Adrenal gland (tissue), 12 donors: ENCODE data around the gene ARHGEF33. TPM values are rescaled to one million over a fixed set of nuclear protein-coding genes. Genes with fewer than 3 reads are reported as not detected.
A peak's percentile ranks its signal among the peaks of the same experiment; 100 is the strongest.

Experiments
- DNase-seq, 7 donors: peaks; one replicate each; pipeline ENCODE4 v3.0.0-alpha.2; 2019 to 2020
- H3K27ac ChIP-seq, 5 donors: fragments of 200-600 bp; sonication (generic) in 4 of 5; 1 replicate in 3 of 5; 2 replicates in 2 of 5; pipeline versions ENCODE4 v1.5.1 to v1.8.0; 2016 to 2020; ENCODE audit warnings: mild to moderate bottlenecking in 1 of 5
- H3K27me3 ChIP-seq: fragments of 200-600 bp; 2 replicates; pipeline ENCODE4 v1.8.0; 2021
- H3K36me3 ChIP-seq, 2 donors: fragments of 200-600 bp; replicated peaks in 1 of 2; 1 replicate in 1 of 2; 2 replicates in 1 of 2; pipeline versions ENCODE4 v1.5.1 to v1.8.0; 2018 to 2022
- H3K4me1 ChIP-seq, 2 donors: fragments of 200-600 bp; replicated peaks in 1 of 2; 1 replicate in 1 of 2; 2 replicates in 1 of 2; pipeline versions ENCODE4 v1.5.1 to v1.8.0; 2018 to 2021
- H3K4me3 ChIP-seq, 4 donors: fragments of 200-600 bp; sonication (generic) in 3 of 4; one replicate each; pipeline ENCODE4 v1.5.1; 2016 to 2018
- H3K9me3 ChIP-seq, 3 donors: fragments of 200-600 bp; sonication (generic) in 1 of 3; replicated peaks in 1 of 3; 1 replicate in 2 of 3; 2 replicates in 1 of 3; pipeline versions ENCODE4 v1.5.1 to v1.8.0; 2016 to 2021
- CTCF ChIP-seq, 6 experiments: fragments of 450-650 bp in 4 of 6; fragments of 200-600 bp in 2 of 6; sonication (generic) in 1 of 6; IDR thresholded peaks; 1 replicate in 5 of 6; 2 replicates in 1 of 6; pipeline versions ENCODE4 v1.5.1 to v1.8.0; 2016 to 2021; ENCODE audit warnings: antibody characterized with exemption in 6 of 6, mild to moderate bottlenecking in 2 of 6, moderate library complexity in 1 of 6
- POLR2A ChIP-seq, 2 donors: fragments of 450-650 bp; IDR thresholded peaks; one replicate each; pipeline ENCODE4 v1.6.1; 2017; ENCODE audit warnings: antibody characterized with exemption in 2 of 2, mild to moderate bottlenecking in 2 of 2, moderate library complexity in 1 of 2
- WGBS, 4 donors: extraction: QIAGEN DNeasy Blood & Tissue Kit in 2 of 4; methylation state at CpG; one replicate each; pipeline versions ENCODE4 v1.1.5 to v1.1.7; 2013 to 2017; 5-methylcytosine and 5-hydroxymethylcytosine counted together
- intact Hi-C, 2 donors: fragments of 100-400 bp; cut with DNase I; formaldehyde crosslinking; loops; one replicate each; pipeline versions ENCODE4 v1.14.1 to v1.15.0; 2022 to 2023
- polyA plus RNA-seq, 3 donors: library from polyadenylated mRNA; stranded (reverse); fragments of 200-250 nt in 2 of 3; fragments of 350-450 nt in 1 of 3; fragmentation: Illumina TruSeq in 1 of 3; extraction: RNeasy Lipid Tissue Mini Kit (QIAGEN cat#74804) in 1 of 3; gene quantifications; one replicate each; pipeline ENCODE4 v1.2.3, GENCODE V29; 2013 to 2014
- total RNA-seq, 9 donors: library from RNA; depleted of rRNA in 4 of 9; stranded (reverse); fragments of >200 nt in 4 of 9; fragments of 120-200 nt in 1 of 9; fragmentation: NEBNext Ultra II Directional in 1 of 9; extraction: Animal tissue kit (Norgen Biotek cat#: 25700) in 1 of 9; gene quantifications; one replicate each; pipeline versions ENCODE4 v1.1.0 to v1.2.4, GENCODE V29; 2013 to 2023
- donor health status: healthy with polysubstance abuse.
- donor health status: Bipolar disorder and iron deficiency.
- donor health status: DM: yes; HTN: yes; CAD: no.
- donor health status: DM: no; HTN: no; CAD: no.
- donor health status: DM: no; HTN: no; CAD: no.
- donor health status: DM: yes; HTN: yes; CAD: no.

Gene ARHGEF33
- total and polyA plus RNA-seq, 12 donors, result 0.49 to 8.3 (median 1.9) TPM

DNA sequence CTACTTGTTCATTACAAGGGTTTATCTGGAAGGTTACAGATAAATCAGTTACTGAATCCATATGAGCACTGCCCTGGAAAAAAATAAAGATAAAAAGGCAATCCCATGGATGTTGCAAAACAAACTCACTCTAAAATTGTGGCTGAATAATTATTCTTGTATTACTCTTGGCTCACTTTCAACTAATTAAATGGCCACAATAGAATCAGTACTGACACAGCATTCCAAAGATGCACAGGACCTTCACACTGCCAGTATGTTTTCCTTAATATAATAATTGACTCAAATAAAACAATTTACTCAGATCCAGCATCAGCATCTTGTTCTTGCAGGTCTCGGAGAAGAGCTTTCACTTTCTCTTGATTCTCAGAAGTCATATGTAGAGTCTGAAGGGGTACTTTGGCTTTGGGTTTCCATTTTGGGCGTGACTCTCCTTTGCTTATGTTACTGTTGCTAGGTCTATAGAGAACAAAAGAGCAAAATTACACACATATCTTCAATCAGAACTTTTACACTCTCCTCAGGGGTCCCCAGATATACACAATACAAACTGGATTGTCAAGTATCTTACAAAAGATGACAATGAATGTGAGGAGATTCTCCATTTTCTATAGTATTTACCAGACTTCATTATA, 26.5 kb upstream of the ARHGEF33 start:
- peaks cover 0 to 21% of the 10 kb centered on the region in 2 donors for H3K36me3 ChIP-seq

DNA sequence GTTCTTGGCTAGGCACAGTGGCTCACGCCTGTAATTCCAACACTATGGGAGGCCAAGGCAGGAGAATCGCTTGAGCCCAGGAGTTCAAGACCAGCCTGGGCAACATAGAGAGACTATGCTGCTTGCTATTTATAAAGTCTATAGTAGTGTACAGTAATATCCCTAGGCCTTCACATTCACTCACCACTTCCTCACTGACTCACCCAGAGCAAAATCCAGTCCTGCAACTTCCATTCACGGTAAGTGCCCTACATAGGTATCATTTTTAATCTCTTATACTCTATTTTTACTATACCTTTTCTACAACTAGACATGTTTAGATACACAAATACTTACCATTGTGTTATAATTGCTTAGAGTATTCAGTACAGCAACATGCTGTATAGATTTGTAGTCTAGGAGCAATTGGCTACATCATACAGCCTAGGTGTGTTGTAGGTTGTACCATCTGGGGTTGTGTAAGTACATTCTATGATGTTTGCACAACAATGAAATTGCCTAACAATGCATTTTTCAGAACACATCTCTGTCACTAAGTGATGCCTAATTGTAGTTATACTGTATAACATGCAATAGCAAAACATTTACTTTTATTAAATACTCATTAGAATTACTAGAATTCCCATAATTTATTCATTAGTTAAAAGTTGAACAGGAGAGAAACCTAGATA, 22.8 kb upstream of the ARHGEF33 start:
- Histone ChIP-seq H3K36me3 (peaks cover 0 to 11% of the 10 kb centered on the region in 2 donors), H3K9me3 (no peaks in the 10 kb centered on the region), H3K27ac (no peak overlapping the region), H3K4me1 (no peaks in the 10 kb centered on the region), H3K4me3 (no peak overlapping the region), H3K27me3 (no peaks in the 10 kb centered on the region)
- no peak for DNase-seq
- no peak for TF ChIP-seq POLR2A (IDR thresholded peaks at IDR 0.05)
- no peak for TF ChIP-seq CTCF (IDR thresholded peaks at IDR 0.05)
- intact Hi-C loops, result no loop called here
- WGBS, 4 donors, result 94 to 100% (median 98%) methylated on average over 3 of the region's 3 CpGs

More for the DNA sequence above, 26.5 kb upstream of the ARHGEF33 start:
- Histone ChIP-seq H3K9me3 (no peaks in the 10 kb centered on the region), H3K4me1 (no peaks in the 10 kb centered on the region), H3K27me3 (no peaks in the 10 kb centered on the region), H3K4me3 (no peak overlapping the region), H3K27ac (peak overlapping the region in 1 of 5 donors; percentile 38)
- TF ChIP-seq CTCF (IDR thresholded peaks at IDR 0.05), result no peak
- no peak for TF ChIP-seq POLR2A (IDR thresholded peaks at IDR 0.05)
- 77 to 92% (median 89%) methylated on average over 2 of the region's 2 CpGs for WGBS, 4 donors
- DNase-seq, result no peak
- intact Hi-C loops, result no loop called here

GRCh38 chr2:38871432-38871831, 18.2 kb upstream of the ARHGEF33 start:
- no peaks in the 10 kb centered on the region for H3K9me3 ChIP-seq
- intact Hi-C loops, result no loop called here
- TF ChIP-seq CTCF (IDR thresholded peaks at IDR 0.05) (no peak), POLR2A (IDR thresholded peaks at IDR 0.05) (no peak)
- H3K27ac ChIP-seq, result no peak overlapping the region
- 97 to 99% (median 98%) methylated on average over 3 of the region's 3 CpGs for WGBS, 4 donors
- DNase-seq, result no peak
- peaks cover 0 to 8% of the 10 kb centered on the region in 2 donors for H3K36me3 ChIP-seq
- no peaks in the 10 kb centered on the region for H3K27me3 ChIP-seq
- H3K4me1 ChIP-seq, result peaks cover 0 to 8% of the 10 kb centered on the region in 2 donors
- H3K4me3 ChIP-seq, result no peak overlapping the region

- Histone ChIP-seq H3K9me3 (no peaks in the 10 kb centered on the region), H3K4me3 (no peak overlapping the region), H3K27me3 (no peaks in the 10 kb centered on the region), H3K4me1 (peaks cover 0 to 14% of the 10 kb centered on the region in 2 donors), H3K36me3 (no peaks in the 10 kb centered on the region), H3K27ac (no peak overlapping the region)
- TF ChIP-seq CTCF (IDR thresholded peaks at IDR 0.05), result no peak
- no peak for TF ChIP-seq POLR2A (IDR thresholded peaks at IDR 0.05)
- 73 to 78% (median 74%) methylated on average over 5 of the region's 5 CpGs for WGBS, 4 donors
- intact Hi-C loops, result no loop called here
- no peak for DNase-seq
These were observed 15.9 kb upstream of the ARHGEF33 start for GRCh38 chr2:38873763-38874162.
